RWPE1 (cell line): Measurements from ENCODE around the gene RASGRF2.
"Not testable (repeated sequence)": the region's sequence is repeated elsewhere in the genome, so short reads cannot be mapped to it uniquely, and the experiment has no call there.

ENCODE experiments used
- CTCF ChIA-PET: fragments of 350-600 bp; sonication (Branson Sonifier 250); formaldehyde crosslinking; extraction: SDS; loops from one replicate; lab custom pipeline; 2021; lab: Yijun Ruan, JAX
- POLR2A ChIA-PET: fragments of 400-600 bp; formaldehyde crosslinking; extraction: SDS; loops from one replicate; lab custom pipeline; 2020; ENCODE audit warnings: antibody characterized with exemption; ENCODE audit not compliant: low non-redundant PET; lab: Yijun Ruan, JAX
- DNase-seq: peaks from one replicate; pipeline ENCODE4 v3.0.0; 2012; ENCODE audit warnings: low spot score
- H3K27ac ChIP-seq: fragments of 450-650 bp; 2 replicates; pipeline ENCODE4 v1.5.1; 2017
- TF ChIP-seq, protein P1 (sequence below): fragments of 450-650 bp; conservative IDR thresholded peaks from 2 replicates; pipeline ENCODE4 v1.5.1; 2017; ENCODE audit warnings: low read depth, mild to moderate bottlenecking

Gene RASGRF2

DNA sequence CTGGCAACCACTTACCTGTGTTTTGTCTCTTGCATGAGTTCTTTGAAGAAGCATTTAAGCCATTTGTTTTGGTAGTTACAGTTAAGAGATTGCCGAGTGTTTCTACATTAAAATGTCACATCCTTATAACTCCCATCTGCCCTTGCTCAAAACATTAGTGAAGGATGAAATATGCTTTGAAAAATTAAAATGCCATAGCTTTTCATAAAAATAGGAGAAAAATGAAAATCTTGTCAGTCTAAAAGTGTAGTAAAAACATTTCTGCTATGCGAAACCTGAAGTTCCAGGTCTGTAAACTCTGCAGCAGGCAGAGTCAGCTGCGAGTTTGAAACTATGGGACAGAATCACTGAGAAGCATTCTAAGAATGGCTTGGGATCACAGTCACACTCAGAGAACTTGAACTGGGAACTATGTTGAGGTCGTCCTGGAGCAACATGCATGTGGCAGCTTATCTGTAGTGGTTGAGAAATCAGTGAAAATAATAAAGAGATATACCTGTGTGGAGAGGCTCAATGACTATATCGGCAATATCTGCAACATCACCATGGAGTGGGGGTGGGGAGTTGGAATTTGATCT, 67.4 kb downstream of the RASGRF2 start:
- TF ChIP-seq, protein P1, sequence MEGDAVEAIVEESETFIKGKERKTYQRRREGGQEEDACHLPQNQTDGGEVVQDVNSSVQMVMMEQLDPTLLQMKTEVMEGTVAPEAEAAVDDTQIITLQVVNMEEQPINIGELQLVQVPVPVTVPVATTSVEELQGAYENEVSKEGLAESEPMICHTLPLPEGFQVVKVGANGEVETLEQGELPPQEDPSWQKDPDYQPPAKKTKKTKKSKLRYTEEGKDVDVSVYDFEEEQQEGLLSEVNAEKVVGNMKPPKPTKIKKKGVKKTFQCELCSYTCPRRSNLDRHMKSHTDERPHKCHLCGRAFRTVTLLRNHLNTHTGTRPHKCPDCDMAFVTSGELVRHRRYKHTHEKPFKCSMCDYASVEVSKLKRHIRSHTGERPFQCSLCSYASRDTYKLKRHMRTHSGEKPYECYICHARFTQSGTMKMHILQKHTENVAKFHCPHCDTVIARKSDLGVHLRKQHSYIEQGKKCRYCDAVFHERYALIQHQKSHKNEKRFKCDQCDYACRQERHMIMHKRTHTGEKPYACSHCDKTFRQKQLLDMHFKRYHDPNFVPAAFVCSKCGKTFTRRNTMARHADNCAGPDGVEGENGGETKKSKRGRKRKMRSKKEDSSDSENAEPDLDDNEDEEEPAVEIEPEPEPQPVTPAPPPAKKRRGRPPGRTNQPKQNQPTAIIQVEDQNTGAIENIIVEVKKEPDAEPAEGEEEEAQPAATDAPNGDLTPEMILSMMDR = no peak
- no peak for DNase-seq
- no peak overlapping the region for H3K27ac ChIP-seq
- ChIA-PET CTCF (no interaction called here), POLR2A (no interaction called here)

- H3K27ac ChIP-seq, POLR2A ChIA-PET, DNase-seq: not testable (repeated sequence)
- CTCF ChIA-PET = interaction anchor here (0.6 to 1.1 kb wide), 2 partner anchors 16 to 119 kb away, joined by 3 read pairs; no protein-coding TSS in a partner anchor
Measured at GRCh38 chr5:81028888-81029287, 68.7 kb downstream of the RASGRF2 start.

DNA sequence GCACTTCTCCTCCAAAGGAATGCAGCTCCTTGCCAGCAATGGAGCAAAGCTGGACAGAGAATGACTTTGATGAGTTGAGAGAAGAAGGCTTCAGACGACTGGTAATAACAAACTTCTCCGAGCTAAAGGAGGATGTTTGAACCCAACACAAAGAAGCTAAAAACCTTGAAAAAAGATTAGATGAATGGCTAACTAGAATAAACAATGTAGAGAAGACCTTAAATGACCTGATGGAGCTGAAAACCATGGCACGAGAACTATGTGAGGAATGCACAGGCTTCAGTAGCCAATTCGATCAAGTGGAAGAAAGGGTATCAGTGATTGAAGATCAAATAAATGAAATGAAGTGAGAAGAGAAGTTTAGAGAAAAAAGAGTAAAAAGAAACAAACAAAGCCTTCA, 69.6 kb downstream of the RASGRF2 start:
- CTCF ChIA-PET = interaction anchor here (1.1 kb wide), 1 partner anchor 17 kb away, joined by 3 read pairs; no protein-coding TSS in a partner anchor
- DNase-seq, H3K27ac ChIP-seq, POLR2A ChIA-PET: not testable (repeated sequence)

- DNase-seq, H3K27ac ChIP-seq, POLR2A ChIA-PET: not testable (repeated sequence)
- CTCF ChIA-PET = interaction anchor here (1.1 kb wide), 1 partner anchor 17 kb away, joined by 3 read pairs; no protein-coding TSS in a partner anchor
Measured at GRCh38 chr5:81030236-81031034, 70.3 kb downstream of the RASGRF2 start.

DNA sequence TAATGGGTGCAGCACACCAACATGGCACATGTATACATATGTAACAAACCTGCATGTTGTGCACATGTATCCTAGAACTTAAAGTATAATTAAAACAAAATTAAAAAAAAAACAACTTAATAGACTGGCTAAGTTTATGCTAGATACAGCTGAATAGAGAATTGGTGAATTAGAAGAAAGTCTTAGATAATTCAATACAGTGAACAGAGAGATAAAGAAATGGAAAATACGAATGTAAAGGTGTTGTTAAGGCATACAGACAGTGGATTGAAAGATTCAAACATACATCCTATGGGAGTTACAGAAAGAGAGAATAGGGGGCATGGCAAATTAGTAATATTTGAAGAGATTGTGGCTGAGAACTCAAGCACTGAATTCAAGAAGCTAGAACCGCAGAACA, 75.4 kb downstream of the RASGRF2 start:
- POLR2A ChIA-PET = no interaction called here
- TF ChIP-seq, protein P1 = no peak
- no peak for DNase-seq
- CTCF ChIA-PET = no interaction called here
- no peak overlapping the region for H3K27ac ChIP-seq

DNA sequence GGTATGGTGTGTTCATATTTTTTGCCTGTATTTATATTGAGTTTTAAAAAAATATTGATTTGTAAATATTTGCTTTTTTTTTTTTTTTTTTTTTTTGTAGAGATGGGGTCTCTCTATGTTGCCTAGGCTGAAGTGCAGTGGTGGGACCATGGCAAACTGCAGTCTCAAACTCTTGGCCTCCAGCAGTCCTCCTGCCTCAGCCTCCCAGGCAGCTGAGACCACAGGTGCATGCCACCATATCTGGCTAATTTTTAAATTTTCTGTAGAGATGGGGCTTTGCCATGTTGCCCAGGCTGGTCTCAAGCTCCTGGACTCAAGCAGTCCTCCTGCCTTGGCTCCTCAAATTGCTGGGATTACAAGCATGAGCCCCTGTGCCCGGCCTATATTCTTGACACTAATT, 78.3 kb downstream of the RASGRF2 start:
- no peak for DNase-seq
- TF ChIP-seq, protein P1 = no peak
- POLR2A ChIA-PET = no interaction called here
- CTCF ChIA-PET = interaction anchor here (0.7 kb wide), 1 partner anchor 22 kb away, joined by 3 read pairs; no protein-coding TSS in a partner anchor
- H3K27ac ChIP-seq = no peak overlapping the region

DNA sequence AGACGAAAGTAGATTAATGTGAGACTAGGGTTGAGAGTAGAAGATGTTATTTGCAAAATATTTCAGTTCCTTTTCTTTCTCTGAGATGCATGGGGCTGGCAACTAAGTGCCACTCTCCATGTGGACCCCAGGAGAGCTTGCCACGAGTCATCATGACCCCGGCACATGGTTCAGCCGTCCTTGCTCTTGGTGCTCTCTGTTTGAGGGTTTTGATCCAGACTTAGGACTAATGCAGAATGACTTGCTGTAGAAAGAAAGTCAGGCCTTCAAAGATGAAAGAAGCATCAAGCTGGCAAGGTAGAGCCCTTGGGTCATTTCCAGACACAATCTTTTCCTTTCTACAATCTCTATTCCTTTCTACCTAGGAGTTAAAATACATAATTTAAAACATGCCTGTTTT, 84.7 kb downstream of the RASGRF2 start:
- ChIA-PET CTCF (interaction anchor here (0.5 to 0.7 kb wide), 3 partner anchors 150 to 691 kb away, joined by 3 read pairs; no protein-coding TSS in a partner anchor), POLR2A (no interaction called here)
- no peak overlapping the region for H3K27ac ChIP-seq
- TF ChIP-seq, protein P1 = no peak
- no peak for DNase-seq

DNA sequence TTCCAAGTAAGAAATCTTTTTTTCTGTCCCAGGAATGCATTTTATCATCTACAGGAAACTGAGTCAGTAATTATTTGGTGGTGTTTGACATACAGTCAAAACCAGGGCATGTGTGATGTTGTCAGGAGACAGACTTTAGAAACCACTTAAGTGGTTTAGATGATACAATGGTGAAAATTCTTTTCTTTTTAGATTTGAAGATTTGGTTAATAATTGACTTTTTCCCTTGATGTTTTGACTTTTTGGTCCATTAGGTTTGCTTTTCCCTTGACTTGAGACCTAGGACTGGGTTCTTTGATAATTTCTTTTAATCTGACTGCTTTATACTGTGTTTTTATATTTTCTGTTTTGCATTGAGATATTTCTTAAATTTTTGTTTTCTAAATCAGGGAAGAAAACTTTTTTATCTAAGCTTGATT, 85.2 kb downstream of the RASGRF2 start:
- TF ChIP-seq, protein P1 = no peak
- CTCF ChIA-PET = interaction anchor here (0.7 kb wide), 1 partner anchor 224 kb away, joined by 3 read pairs; no protein-coding TSS in a partner anchor
- no peak overlapping the region for H3K27ac ChIP-seq
- POLR2A ChIA-PET = no interaction called here
- no peak for DNase-seq
